ENCODE data around the gene FOXK1. TPM values are rescaled to one million over a fixed set of nuclear protein-coding genes. Genes with fewer than 3 reads are reported as not detected.

The FOXK1 gene
- total RNA-seq, 1 donor from 2014 or later = 37.9 TPM

DNA sequence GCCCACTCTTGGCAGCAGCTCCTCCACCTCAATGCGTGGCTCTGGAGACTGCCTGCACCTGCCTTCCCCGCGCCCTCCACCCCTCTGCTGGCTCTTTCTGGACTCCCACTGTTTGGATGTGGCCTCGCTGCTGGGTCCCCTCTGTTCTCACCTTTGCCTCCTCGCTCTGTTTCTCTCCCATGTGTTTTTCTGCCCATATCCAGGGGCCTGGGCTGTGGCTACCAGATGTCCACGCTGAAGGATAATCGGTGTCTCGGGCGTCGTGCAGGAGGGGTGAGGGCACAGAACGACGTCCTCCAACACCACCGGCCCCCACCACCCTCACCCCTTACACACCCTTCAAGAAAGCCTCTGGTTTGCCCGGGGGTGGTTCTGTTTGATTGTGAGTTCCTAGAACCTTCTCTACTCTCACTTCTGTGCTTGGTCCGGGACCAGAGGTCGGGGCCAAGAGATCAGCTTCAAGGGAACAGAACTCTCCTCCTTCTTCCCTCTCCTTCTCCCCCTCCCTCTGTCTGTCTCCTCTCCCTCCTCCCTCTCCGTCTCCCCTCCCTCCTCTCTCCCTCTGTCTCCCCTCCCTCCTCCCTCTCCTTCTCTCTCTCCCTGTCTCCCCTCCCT lies 125.0 kb downstream of the FOXK1 start:
- no peaks in the 10 kb centered on the region for H3K4me1 Mint-ChIP-seq (ENCODE audit: low read depth)
- H3K27me3 Mint-ChIP-seq (ENCODE audit: insufficient read depth) = peaks cover 24% of the 10 kb centered on the region
- H3K9me3 Mint-ChIP-seq = no peaks in the 10 kb centered on the region
- H3K36me3 Mint-ChIP-seq (ENCODE audit: low read depth) = no peaks in the 10 kb centered on the region
- DNase-seq (ENCODE audit: low spot score) = no peak
- no peak overlapping the region for H3K4me3 Mint-ChIP-seq
- H3K27ac Mint-ChIP-seq = no peak overlapping the region
- intact Hi-C loops (cut with micrococcal nuclease) = no loop called here

DNA sequence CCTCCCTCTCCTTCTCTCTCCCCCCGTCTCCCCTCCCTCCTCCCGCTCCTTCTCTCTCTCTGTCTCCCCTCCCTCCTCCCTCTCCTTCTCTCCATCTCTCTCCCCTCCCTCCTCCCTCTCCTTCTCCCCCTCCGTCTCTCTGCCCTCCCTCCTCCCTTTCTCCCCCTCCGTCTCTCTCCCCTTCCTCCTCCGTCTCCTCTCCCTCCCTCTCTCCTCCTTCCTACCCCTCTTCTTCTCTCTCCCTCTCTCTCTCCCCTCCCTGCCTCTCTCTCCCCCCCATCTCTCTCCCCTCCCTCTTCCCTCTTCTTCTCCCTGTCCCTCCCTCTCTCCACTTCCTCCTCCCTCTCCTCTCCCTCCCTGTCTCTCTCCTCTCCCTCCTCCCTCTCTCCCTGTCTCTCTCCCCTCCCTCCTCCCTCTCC lies 125.5 kb downstream of the FOXK1 start:
- no peak overlapping the region for H3K27ac Mint-ChIP-seq
- intact Hi-C loops (cut with micrococcal nuclease) = no loop called here
- H3K4me3 Mint-ChIP-seq = no peak overlapping the region
- peaks cover 2% of the 10 kb centered on the region for H3K9me3 Mint-ChIP-seq
- H3K36me3 Mint-ChIP-seq (ENCODE audit: low read depth) = peaks cover under 1% of the 10 kb centered on the region
- no peaks in the 10 kb centered on the region for H3K4me1 Mint-ChIP-seq (ENCODE audit: low read depth)
- no peak for DNase-seq (ENCODE audit: low spot score)
- peaks cover 24% of the 10 kb centered on the region for H3K27me3 Mint-ChIP-seq (ENCODE audit: insufficient read depth)

DNA sequence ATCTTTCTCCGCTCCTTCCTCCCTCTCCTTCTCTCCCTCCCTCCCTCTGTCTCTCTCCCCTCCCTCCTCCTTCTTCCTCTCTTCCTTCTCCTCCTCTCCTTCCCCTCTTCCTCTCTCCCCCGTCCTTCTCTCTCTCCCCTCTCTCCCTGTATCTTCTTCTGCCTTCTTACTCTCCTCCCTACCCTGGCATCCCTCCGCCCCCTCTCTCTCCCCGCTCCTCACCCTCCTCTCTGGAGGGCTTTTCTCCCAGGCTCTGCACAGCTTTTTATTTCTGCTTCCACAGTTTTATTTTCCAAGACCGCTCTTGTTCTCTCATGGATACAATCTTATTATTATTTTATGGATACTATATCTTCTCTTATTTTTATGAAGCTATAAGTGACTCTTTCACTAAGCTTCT lies 125.9 kb downstream of the FOXK1 start:
- Mint-ChIP-seq H3K27me3 (ENCODE audit: insufficient read depth) (peaks cover 24% of the 10 kb centered on the region), H3K4me3 (no peak overlapping the region), H3K9me3 (peaks cover 6% of the 10 kb centered on the region), H3K27ac (no peak overlapping the region), H3K4me1 (ENCODE audit: low read depth) (no peaks in the 10 kb centered on the region), H3K36me3 (ENCODE audit: low read depth) (peaks cover 1% of the 10 kb centered on the region)
- no peak for DNase-seq (ENCODE audit: low spot score)
- intact Hi-C loops (cut with micrococcal nuclease) = no loop called here

- Mint-ChIP-seq H3K27ac (no peak overlapping the region), H3K36me3 (ENCODE audit: low read depth) (peaks cover 1% of the 10 kb centered on the region)
Measured at GRCh38 chr7:4808565-4808964, 126.5 kb downstream of the FOXK1 start.

DNA sequence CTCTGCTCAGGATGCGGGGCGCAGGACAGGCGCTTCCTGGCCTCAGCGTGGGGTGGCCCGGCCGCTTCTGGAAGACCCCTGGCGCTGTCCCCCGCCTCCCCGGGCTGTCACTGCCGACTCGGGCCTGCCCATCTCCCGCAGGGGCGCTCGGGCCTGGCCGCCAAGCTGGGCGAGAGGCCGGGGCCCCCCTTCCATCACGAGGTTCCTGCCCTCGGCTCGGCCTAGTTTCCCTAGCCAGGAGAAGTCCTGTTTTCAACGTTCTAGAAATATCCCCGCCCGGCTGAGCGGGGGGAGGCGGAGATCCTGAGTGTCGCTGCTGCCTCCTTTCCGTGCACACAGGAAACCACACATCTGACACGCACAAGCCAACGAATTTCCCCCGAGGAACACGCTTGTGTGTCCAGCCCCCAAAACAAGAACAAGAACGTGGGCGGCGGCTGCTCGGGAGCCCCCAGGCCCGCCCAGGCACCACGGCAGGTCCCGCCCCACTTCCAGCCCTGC lies 127.0 kb downstream of the FOXK1 start:
- H3K4me3 Mint-ChIP-seq = peak overlapping the region; percentile 26
- no peak for DNase-seq (ENCODE audit: low spot score)
- no peaks in the 10 kb centered on the region for H3K4me1 Mint-ChIP-seq (ENCODE audit: low read depth)
- H3K36me3 Mint-ChIP-seq (ENCODE audit: low read depth) = peaks cover 1% of the 10 kb centered on the region
- intact Hi-C loops (cut with micrococcal nuclease) = no loop called here
- H3K27ac Mint-ChIP-seq = no peak overlapping the region
- H3K27me3 Mint-ChIP-seq (ENCODE audit: insufficient read depth) = peaks cover 34% of the 10 kb centered on the region
- H3K9me3 Mint-ChIP-seq = peaks cover 11% of the 10 kb centered on the region

More at GRCh38 chr7:4808565-4808964, 126.5 kb downstream of the FOXK1 start:
- DNase-seq (ENCODE audit: low spot score) = no peak
- Mint-ChIP-seq H3K9me3 (peaks cover 11% of the 10 kb centered on the region), H3K4me1 (ENCODE audit: low read depth) (no peaks in the 10 kb centered on the region), H3K27me3 (ENCODE audit: insufficient read depth) (peaks cover 28% of the 10 kb centered on the region), H3K4me3 (no peak overlapping the region)
- intact Hi-C loops (cut with micrococcal nuclease) = no loop called here

GRCh38 chr7:4809666-4810065 lies 127.6 kb downstream of the FOXK1 start:
- Mint-ChIP-seq H3K27me3 (ENCODE audit: insufficient read depth) (peaks cover 36% of the 10 kb centered on the region), H3K9me3 (peaks cover 11% of the 10 kb centered on the region), H3K36me3 (ENCODE audit: low read depth) (peaks cover 1% of the 10 kb centered on the region), H3K27ac (no peak overlapping the region), H3K4me3 (no peak overlapping the region), H3K4me1 (ENCODE audit: low read depth) (no peaks in the 10 kb centered on the region)
- intact Hi-C loops (cut with micrococcal nuclease) = no loop called here
- no peak for DNase-seq (ENCODE audit: low spot score)

DNA sequence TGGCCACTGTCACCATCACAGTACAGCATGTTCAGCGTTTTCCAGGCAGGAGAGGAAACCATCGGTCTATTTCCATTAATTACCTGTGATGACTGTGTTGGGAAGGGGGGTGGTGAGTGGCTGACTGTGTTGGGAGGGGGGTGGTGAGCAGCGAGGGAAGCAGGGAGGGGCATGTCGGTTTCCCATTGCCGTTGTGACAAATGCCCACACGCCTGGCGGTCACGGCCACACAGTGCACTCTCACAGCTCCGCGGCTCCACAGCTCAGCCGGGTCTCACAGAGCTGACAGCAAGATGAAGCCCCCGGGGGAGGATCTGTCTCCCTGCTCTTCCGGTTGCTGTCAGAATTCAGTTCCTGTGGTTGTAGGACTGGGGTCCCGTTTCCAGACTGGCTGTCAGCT lies 132.3 kb downstream of the FOXK1 start:
- no peak for DNase-seq (ENCODE audit: low spot score)
- peaks cover 1% of the 10 kb centered on the region for H3K36me3 Mint-ChIP-seq (ENCODE audit: low read depth)
- intact Hi-C loops (cut with micrococcal nuclease) = no loop called here
- peaks cover 17% of the 10 kb centered on the region for H3K27me3 Mint-ChIP-seq (ENCODE audit: insufficient read depth)
- peaks cover 11% of the 10 kb centered on the region for H3K9me3 Mint-ChIP-seq
- no peak overlapping the region for H3K27ac Mint-ChIP-seq
- no peaks in the 10 kb centered on the region for H3K4me1 Mint-ChIP-seq (ENCODE audit: low read depth)
- no peak overlapping the region for H3K4me3 Mint-ChIP-seq

DNA sequence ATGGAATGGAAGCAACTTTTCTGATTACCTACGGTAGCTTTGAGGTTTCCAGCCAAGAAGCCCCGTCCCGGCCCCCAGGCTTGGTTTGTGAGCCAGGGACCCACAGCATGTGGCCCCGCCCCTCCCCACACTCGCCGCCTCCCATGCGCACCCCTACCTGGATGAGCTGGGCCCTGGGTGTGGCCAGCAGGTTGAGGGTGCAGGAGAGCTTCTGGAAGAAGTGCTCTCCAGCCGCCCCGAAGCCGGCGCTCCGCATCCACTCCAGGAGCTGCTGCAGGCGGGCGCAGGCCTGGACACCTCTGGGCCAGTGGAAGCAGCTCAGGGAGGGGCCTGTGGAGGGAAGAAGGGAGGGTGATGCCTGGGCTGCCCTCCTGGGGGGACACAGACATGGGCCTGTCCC lies 133.0 kb downstream of the FOXK1 start:
- Mint-ChIP-seq H3K27ac (no peak overlapping the region), H3K9me3 (peaks cover 11% of the 10 kb centered on the region), H3K36me3 (ENCODE audit: low read depth) (peaks cover 1% of the 10 kb centered on the region), H3K4me3 (no peak overlapping the region), H3K4me1 (ENCODE audit: low read depth) (no peaks in the 10 kb centered on the region), H3K27me3 (ENCODE audit: insufficient read depth) (peaks cover 17% of the 10 kb centered on the region)
- intact Hi-C loops (cut with micrococcal nuclease) = no loop called here
- no peak for DNase-seq (ENCODE audit: low spot score)

GRCh38 chr7:4815609-4816418 lies 133.7 kb downstream of the FOXK1 start:
- no peaks in the 10 kb centered on the region for H3K4me1 Mint-ChIP-seq (ENCODE audit: low read depth)
- peaks cover 1% of the 10 kb centered on the region for H3K36me3 Mint-ChIP-seq (ENCODE audit: low read depth)
- peaks cover 11% of the 10 kb centered on the region for H3K9me3 Mint-ChIP-seq
- no peak for DNase-seq (ENCODE audit: low spot score)
- H3K27ac Mint-ChIP-seq = no peak overlapping the region
- no peak overlapping the region for H3K4me3 Mint-ChIP-seq
- H3K27me3 Mint-ChIP-seq (ENCODE audit: insufficient read depth) = peaks cover 15% of the 10 kb centered on the region
- intact Hi-C loops (cut with micrococcal nuclease) = no loop called here

DNA sequence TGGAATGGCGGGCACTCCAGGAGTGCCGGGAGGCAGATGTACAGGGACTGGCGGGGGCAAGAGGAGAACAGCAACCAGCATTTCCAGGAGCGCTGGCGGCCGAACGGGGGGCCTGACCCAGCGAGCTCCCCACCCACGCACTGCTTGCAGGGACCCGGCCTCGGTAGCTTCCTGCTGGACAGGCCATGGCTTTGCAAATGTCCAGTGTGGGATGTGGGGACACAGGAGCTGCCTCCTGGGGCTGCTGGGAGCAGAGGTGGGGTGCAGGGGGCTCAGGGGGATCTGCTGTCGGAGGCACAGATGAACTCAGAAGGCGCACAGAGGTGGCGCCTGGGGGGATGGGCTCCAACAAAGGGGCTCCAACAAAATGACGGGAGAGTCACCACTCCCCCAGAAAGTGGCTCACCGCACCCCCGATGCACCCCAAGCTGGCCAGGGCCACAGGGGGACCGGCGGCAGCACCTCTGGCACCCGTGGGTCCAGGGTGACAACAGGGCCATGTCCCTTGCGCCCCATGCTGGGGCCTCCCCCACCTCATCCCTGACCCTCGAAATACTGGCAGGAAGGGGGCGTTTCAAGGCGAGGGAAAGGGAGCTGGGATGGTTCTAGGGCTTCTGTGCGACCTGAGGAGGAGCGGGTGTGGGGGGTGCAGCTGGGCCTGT lies 134.5 kb downstream of the FOXK1 start:
- DNase-seq (ENCODE audit: low spot score) = no peak
- Mint-ChIP-seq H3K36me3 (ENCODE audit: low read depth) (peaks cover 1% of the 10 kb centered on the region), H3K27ac (no peak overlapping the region), H3K4me1 (ENCODE audit: low read depth) (no peaks in the 10 kb centered on the region), H3K27me3 (ENCODE audit: insufficient read depth) (peaks cover 15% of the 10 kb centered on the region), H3K9me3 (peaks cover 11% of the 10 kb centered on the region), H3K4me3 (no peak overlapping the region)
- intact Hi-C loops (cut with micrococcal nuclease) = no loop called here

GRCh38 chr7:4817178-4817901 lies 135.2 kb downstream of the FOXK1 start:
- H3K4me3 Mint-ChIP-seq = no peak overlapping the region
- no peak for DNase-seq (ENCODE audit: low spot score)
- H3K4me1 Mint-ChIP-seq (ENCODE audit: low read depth) = no peaks in the 10 kb centered on the region
- H3K36me3 Mint-ChIP-seq (ENCODE audit: low read depth) = peaks cover 1% of the 10 kb centered on the region
- intact Hi-C loops (cut with micrococcal nuclease) = no loop called here
- peaks cover 15% of the 10 kb centered on the region for H3K27me3 Mint-ChIP-seq (ENCODE audit: insufficient read depth)
- H3K27ac Mint-ChIP-seq = no peak overlapping the region
- peaks cover 11% of the 10 kb centered on the region for H3K9me3 Mint-ChIP-seq

DNA sequence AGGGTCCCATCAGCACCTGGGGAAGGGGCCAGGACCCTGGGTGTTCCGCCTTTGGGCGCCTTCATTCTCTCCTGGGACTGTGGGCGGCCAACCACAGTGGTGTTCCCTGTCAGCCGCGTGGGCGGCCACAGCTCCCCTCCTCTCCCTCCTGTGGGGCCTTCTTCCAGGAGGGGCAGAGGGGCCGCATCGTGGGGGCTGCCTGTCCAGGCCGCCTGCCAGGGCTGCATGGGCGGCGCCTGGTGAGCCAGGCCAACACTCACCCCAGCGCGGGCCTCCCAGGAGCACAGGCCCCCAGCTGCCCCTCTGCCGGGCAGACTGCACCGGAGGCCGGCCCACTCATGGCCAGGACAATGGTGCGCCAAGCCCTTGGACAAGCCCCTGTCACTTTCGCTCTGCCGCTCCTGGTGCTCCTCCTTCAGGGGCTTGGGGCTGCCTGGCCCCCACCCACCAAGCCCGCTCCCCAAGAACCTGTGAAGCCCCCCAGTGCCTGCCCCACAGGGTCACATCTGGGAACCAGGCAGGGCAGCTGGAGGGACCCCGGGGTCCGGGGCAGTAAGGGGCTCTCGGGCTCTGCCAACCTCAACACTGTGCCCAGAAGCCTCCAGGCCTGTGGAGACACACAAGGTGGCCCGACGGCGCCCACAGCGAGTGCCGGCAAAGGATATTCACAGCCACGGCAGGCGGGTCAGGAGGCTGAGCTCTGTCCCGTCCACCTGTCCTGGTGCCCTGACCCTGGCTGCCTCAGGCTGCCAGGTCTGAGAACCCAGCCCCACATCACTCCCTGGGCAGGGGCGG lies 136.1 kb downstream of the FOXK1 start:
- intact Hi-C loops (cut with micrococcal nuclease) = no loop called here
- no peak overlapping the region for H3K4me3 Mint-ChIP-seq
- H3K27me3 Mint-ChIP-seq (ENCODE audit: insufficient read depth) = peaks cover 15% of the 10 kb centered on the region
- no peak overlapping the region for H3K27ac Mint-ChIP-seq
- no peaks in the 10 kb centered on the region for H3K4me1 Mint-ChIP-seq (ENCODE audit: low read depth)
- peaks cover 3% of the 10 kb centered on the region for H3K9me3 Mint-ChIP-seq
- no peak for DNase-seq (ENCODE audit: low spot score)
- H3K36me3 Mint-ChIP-seq (ENCODE audit: low read depth) = no peaks in the 10 kb centered on the region
